Spleen (tissue), 11 donors: ENCODE data around the gene AUH. TPM values are rescaled to one million over a fixed set of nuclear protein-coding genes. Genes with fewer than 3 reads are reported as not detected.

Experiments used
- DNase-seq: peaks from one replicate; pipeline ENCODE4 v3.0.0-alpha.2; 2020
- H3K27ac ChIP-seq, 8 donors: fragments of 200-600 bp; sonication (generic) in 7 of 8; 1 replicate in 4 of 8; 2 replicates in 4 of 8; pipeline versions ENCODE4 v1.5.0 to v1.8.0; 2016 to 2021; ENCODE audit warnings: inconsistent platforms in 4 of 8, mild to moderate bottlenecking in 4 of 8, moderate library complexity in 1 of 8
- H3K27me3 ChIP-seq, 7 donors: fragments of 200-600 bp; sonication (generic) in 6 of 7; replicated peaks in 1 of 7; 1 replicate in 4 of 7; 2 replicates in 3 of 7; pipeline versions ENCODE4 v1.5.0 to v1.8.0; 2016 to 2021; ENCODE audit warnings: inconsistent platforms in 3 of 7, mild to moderate bottlenecking in 1 of 7
- H3K36me3 ChIP-seq, 6 donors: fragments of 200-600 bp; sonication (generic) in 5 of 6; 1 replicate in 4 of 6; 2 replicates in 2 of 6; pipeline versions ENCODE4 v1.5.0 to v1.8.0; 2016 to 2021; ENCODE audit warnings: inconsistent platforms in 2 of 6
- H3K4me1 ChIP-seq, 6 donors: fragments of 200-600 bp; sonication (generic) in 5 of 6; 1 replicate in 3 of 6; 2 replicates in 3 of 6; pipeline versions ENCODE4 v1.5.0 to v1.8.0; 2016 to 2021; ENCODE audit warnings: inconsistent platforms in 3 of 6
- H3K4me3 ChIP-seq, 8 donors: fragments of 200-600 bp; sonication (generic) in 7 of 8; 1 replicate in 4 of 8; 2 replicates in 4 of 8; pipeline versions ENCODE4 v1.5.0 to v1.8.0; 2016 to 2021; ENCODE audit warnings: inconsistent platforms in 4 of 8, mild to moderate bottlenecking in 4 of 8, moderate library complexity in 2 of 8
- H3K9me3 ChIP-seq, 8 donors: fragments of 200-600 bp; sonication (generic) in 7 of 8; 1 replicate in 4 of 8; 2 replicates in 4 of 8; pipeline versions ENCODE4 v1.5.0 to v1.8.0; 2016 to 2021; ENCODE audit warnings: inconsistent platforms in 4 of 8
- POLR2A ChIP-seq, 3 donors: fragments of 450-650 bp; IDR thresholded peaks; one replicate each; pipeline ENCODE4 v1.5.1; 2017; ENCODE audit warnings: antibody characterized with exemption in 3 of 3, mild to moderate bottlenecking in 1 of 3
- POLR2AphosphoS5 ChIP-seq, 3 donors: sonication (generic); formaldehyde crosslinking; IDR thresholded peaks; one replicate each; pipeline ENCODE4 v1.5.1; 2017; ENCODE audit warnings: antibody characterized with exemption in 3 of 3
- WGBS, 5 donors: extraction: QIAGEN DNeasy Blood & Tissue Kit in 3 of 5; methylation state at CpG; one replicate each; pipeline versions ENCODE4 v1.1.5 to v1.1.7; 2013 to 2018; 5-methylcytosine and 5-hydroxymethylcytosine counted together
- intact Hi-C: fragments of 100-400 bp; cut with DNase I; formaldehyde crosslinking; loops from one replicate; pipeline ENCODE4 v1.15.0; 2023; ENCODE audit warnings: low total_unique reads
- polyA plus RNA-seq, 3 donors: library from polyadenylated mRNA; stranded (reverse); fragments of 200-250 nt; gene quantifications; one replicate each; pipeline ENCODE4 v1.2.1, GENCODE V29; 2013
- total RNA-seq, 7 donors: library from RNA; depleted of rRNA in 3 of 7; stranded (reverse); fragments of >200 nt in 3 of 7; fragmentation: NEBNext Ultra II Directional in 4 of 7; extraction: Animal tissue kit (Norgen Biotek cat#: 25700) in 4 of 7; gene quantifications; one replicate each; pipeline versions ENCODE4 v1.1.0 to v1.2.1, GENCODE V29; 2016 to 2021
- TF ChIP-seq, protein P1 (sequence below), 11 experiments: fragments of 200-600 bp in 7 of 11; fragments of 450-650 bp in 4 of 11; sonication (generic) in 4 of 11; IDR thresholded peaks in 8 of 11; conservative IDR thresholded peaks in 3 of 11; 1 replicate in 7 of 11; 2 replicates in 4 of 11; pipeline versions ENCODE4 v1.4.0 to v1.8.0; 2016 to 2021; ENCODE audit warnings: antibody characterized with exemption in 11 of 11, inconsistent platforms in 4 of 11, mild to moderate bottlenecking in 1 of 11
- donor health status: healthy with polysubstance abuse.
- donor health status: DM: no; HTN: no; CAD: no; lungs with moderate emphysema.
- donor health status: DM: no; HTN: no; CAD: no.
- donor health status: Bipolar disorder and iron deficiency.
- donor health status: healthy.
- donor health status: DM: no; HTN: no; CAD: no.
- donor health status: DM: yes; HTN: yes; CAD: no.

AUH gene
- total and polyA plus RNA-seq, 10 donors: 9.4 to 37.3 (median 20.6) TPM

DNA sequence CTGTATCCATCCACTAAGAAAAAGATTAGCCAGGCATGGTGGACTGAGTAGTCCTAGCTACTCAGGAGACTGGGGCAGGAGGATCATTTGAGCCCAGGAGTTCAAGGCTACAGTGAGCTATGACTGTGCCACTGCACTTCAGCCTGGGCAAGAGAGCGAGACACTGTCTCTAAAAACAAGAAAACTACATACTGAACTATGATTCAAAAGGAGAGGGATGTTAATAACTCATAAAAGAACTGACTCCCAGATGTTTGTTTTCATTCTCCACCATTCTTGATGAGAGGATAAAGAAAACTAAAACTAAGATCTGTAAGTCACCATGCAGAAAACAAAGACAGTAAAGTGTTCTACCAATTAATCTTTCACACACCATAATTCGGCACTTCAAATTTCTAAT is 53.5 kb downstream of the AUH start:
- 84 to 95% (median 93%) methylated on average over 2 of the region's 2 CpGs for WGBS, 5 donors
- Histone ChIP-seq H3K27me3 (no peaks in the 10 kb centered on the region), H3K4me1 (peaks cover 0 to 19% (median 4%) of the 10 kb centered on the region in 6 donors), H3K36me3 (peaks cover 0 to 24% (median 0%) of the 10 kb centered on the region in 6 donors), H3K4me3 (no peak overlapping the region), H3K27ac (no peak overlapping the region), H3K9me3 (no peaks in the 10 kb centered on the region)
- intact Hi-C loops: no loop called here
- TF ChIP-seq POLR2A (IDR thresholded peaks at IDR 0.05): no peak
- no peak for TF ChIP-seq POLR2AphosphoS5 (IDR thresholded peaks at IDR 0.05)
- TF ChIP-seq, protein P1, sequence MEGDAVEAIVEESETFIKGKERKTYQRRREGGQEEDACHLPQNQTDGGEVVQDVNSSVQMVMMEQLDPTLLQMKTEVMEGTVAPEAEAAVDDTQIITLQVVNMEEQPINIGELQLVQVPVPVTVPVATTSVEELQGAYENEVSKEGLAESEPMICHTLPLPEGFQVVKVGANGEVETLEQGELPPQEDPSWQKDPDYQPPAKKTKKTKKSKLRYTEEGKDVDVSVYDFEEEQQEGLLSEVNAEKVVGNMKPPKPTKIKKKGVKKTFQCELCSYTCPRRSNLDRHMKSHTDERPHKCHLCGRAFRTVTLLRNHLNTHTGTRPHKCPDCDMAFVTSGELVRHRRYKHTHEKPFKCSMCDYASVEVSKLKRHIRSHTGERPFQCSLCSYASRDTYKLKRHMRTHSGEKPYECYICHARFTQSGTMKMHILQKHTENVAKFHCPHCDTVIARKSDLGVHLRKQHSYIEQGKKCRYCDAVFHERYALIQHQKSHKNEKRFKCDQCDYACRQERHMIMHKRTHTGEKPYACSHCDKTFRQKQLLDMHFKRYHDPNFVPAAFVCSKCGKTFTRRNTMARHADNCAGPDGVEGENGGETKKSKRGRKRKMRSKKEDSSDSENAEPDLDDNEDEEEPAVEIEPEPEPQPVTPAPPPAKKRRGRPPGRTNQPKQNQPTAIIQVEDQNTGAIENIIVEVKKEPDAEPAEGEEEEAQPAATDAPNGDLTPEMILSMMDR (IDR thresholded peaks at IDR 0.05 in 8 of 11, conservative IDR thresholded peaks at IDR 0.05 in 3 of 11): no peak
- DNase-seq: no peak

DNA sequence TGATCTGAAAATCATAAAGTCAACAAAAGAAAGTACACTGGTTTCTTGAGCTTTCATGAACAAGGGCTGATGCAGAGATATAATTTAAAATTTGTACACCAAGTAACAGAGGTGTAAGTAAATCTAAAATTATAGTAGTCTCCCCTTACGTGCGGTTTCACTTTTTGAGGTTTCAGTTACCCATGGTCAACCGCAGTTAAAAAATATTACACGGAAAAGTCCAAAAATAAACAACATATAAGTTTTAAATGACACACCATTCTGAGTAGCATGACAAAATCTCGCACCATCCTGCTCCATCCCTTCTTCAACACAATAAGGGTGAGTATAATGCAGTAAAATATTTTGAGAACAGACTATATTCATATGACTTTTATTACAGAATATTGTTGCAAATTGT is 54.4 kb downstream of the AUH start:
- WGBS, 5 donors: 88 to 96% (median 94%) methylated on average over 5 of the region's 5 CpGs
- no peaks in the 10 kb centered on the region for H3K27me3 ChIP-seq
- H3K4me3 ChIP-seq: no peak overlapping the region
- H3K27ac ChIP-seq: no peak overlapping the region
- peaks cover 0 to 26% (median 0%) of the 10 kb centered on the region in 6 donors for H3K36me3 ChIP-seq
- intact Hi-C loops: no loop called here
- no peak for DNase-seq
- TF ChIP-seq, protein P1 (IDR thresholded peaks at IDR 0.05 in 8 of 11, conservative IDR thresholded peaks at IDR 0.05 in 3 of 11): no peak
- no peak for TF ChIP-seq POLR2AphosphoS5 (IDR thresholded peaks at IDR 0.05)
- no peak for TF ChIP-seq POLR2A (IDR thresholded peaks at IDR 0.05)
- no peaks in the 10 kb centered on the region for H3K9me3 ChIP-seq
- H3K4me1 ChIP-seq: peaks cover 0 to 28% (median 13%) of the 10 kb centered on the region in 6 donors

DNA sequence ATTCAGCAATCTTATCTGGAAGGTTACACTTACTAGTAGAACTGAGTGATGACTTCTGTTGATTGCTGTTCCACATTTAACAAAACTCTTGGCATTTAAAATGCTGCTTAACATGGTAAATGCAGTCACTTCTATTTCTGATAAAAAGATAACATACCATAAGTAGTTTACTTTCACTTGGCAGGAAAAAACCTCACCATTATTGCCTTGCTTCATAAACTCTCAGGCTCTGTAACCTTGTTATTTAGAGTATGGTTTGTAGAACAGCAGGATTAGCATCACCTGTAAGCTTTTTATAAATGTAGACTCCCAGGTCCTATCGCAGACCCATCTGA is 55.5 kb downstream of the AUH start:
- 95 to 100% (median 100%) methylated on average over 1 of the region's 1 CpG for whole genome bisulfite sequencing, 5 donors
- no peak for DNase-seq
- H3K36me3 ChIP-seq: peaks cover 0 to 25% (median 0%) of the 10 kb centered on the region in 6 donors
- no peak overlapping the region for H3K4me3 ChIP-seq
- TF ChIP-seq, protein P1 (IDR thresholded peaks at IDR 0.05 in 8 of 11, conservative IDR thresholded peaks at IDR 0.05 in 3 of 11): no peak
- no peak for TF ChIP-seq POLR2A (IDR thresholded peaks at IDR 0.05)
- no peak for TF ChIP-seq POLR2AphosphoS5 (IDR thresholded peaks at IDR 0.05)
- intact Hi-C loops: no loop called here
- peaks cover 0 to 31% (median 17%) of the 10 kb centered on the region in 6 donors for H3K4me1 ChIP-seq
- H3K27ac ChIP-seq: no peak overlapping the region
- no peaks in the 10 kb centered on the region for H3K27me3 ChIP-seq
- no peaks in the 10 kb centered on the region for H3K9me3 ChIP-seq

DNA sequence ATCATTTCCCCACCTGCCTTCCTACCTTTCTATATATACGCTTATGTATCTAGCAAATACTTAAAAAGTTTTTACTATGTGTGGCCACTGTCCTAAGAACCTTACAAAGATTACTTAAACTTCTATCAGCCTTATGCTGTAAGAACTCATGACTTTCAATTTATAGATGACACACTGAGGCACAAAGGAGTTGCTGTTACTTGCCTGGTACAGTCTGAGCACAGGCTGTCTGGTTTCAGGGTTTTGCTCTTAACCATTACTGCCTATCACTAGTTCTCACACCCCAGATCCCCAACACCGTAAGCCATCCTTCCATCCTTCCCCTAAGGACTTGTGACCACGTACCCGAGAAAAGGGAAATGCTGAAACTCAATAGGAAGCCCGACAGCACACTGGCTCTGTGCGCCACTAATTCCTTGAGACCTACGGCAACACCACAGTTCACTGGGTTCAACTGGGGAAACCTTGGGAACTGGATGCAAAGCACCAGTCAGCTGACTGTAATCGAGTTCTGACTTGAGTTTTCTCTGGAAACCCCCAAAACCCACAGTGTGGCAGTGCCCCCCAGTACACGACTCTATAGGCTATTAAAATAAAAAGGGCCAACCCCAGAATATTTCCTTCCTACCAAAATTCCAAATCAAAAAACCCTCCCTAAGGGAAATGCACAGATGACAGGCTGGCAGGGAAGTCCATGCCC is 56.0 kb downstream of the AUH start:
- Histone ChIP-seq H3K27ac (no peak overlapping the region), H3K4me1 (peaks cover 0 to 31% (median 17%) of the 10 kb centered on the region in 6 donors), H3K36me3 (peaks cover 0 to 22% (median 0%) of the 10 kb centered on the region in 6 donors), H3K4me3 (no peak overlapping the region), H3K9me3 (no peaks in the 10 kb centered on the region), H3K27me3 (no peaks in the 10 kb centered on the region)
- TF ChIP-seq POLR2A (IDR thresholded peaks at IDR 0.05) (no peak), POLR2AphosphoS5 (IDR thresholded peaks at IDR 0.05) (peak in 1 of 3 donors; percentile 18)
- TF ChIP-seq, protein P1 (IDR thresholded peaks at IDR 0.05 in 8 of 11, conservative IDR thresholded peaks at IDR 0.05 in 3 of 11): no peak
- 56 to 80% (median 66%) methylated on average over 9 of the region's 9 CpGs for WGBS, 5 donors
- intact Hi-C loops: no loop called here
- no peak for DNase-seq
